ENCODE data around the gene SENP7.

The SENP7 gene

DNA sequence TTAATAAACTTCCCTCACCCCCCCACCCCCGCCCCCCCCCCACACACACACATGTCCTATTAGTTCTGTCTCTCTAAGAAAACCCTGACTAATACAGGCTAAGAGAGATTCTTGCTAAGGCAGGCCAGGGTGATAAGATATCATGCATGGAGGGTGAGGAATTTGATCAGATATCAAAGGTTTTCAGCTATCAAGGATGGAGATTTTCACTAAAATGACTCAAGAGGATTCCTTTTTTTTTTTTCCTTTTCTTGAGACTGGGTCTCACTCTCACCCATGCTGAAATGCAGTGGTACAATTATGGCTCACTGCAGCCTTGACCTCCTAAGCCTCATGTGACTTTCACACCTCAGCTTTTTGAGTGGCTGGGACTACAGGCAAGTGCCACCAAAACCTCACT lies 14.9 kb upstream of the SENP7 start:
- ChIA-PET POLR2A (no interaction called here), CTCF (no interaction called here)
- no peak for DNase-seq (ENCODE audit: extremely low spot score)
- no peak for TF ChIP-seq L3MBTL2 (conservative IDR thresholded peaks at IDR 0.05)
- no peak for TF ChIP-seq SUZ12 (IDR thresholded peaks at IDR 0.05)
- no peak for TF ChIP-seq CTBP1 (IDR thresholded peaks at IDR 0.05; ENCODE audit: borderline replicate concordance)
- TF ChIP-seq ELF4 (IDR thresholded peaks at IDR 0.05), result no peak
- no peak for TF ChIP-seq HDGF (IDR thresholded peaks at IDR 0.05; ENCODE audit: borderline replicate concordance)
- TF ChIP-seq FOXA1 (IDR thresholded peaks at IDR 0.05), result no peak
- TF ChIP-seq LEF1 (IDR thresholded peaks at IDR 0.05; ENCODE audit: borderline replicate concordance), result no peak
- TF ChIP-seq BHLHE40 (IDR thresholded peaks at IDR 0.05; ENCODE audit: borderline replicate concordance), result no peak
- TF ChIP-seq NFRKB (IDR thresholded peaks at IDR 0.05), result no peak
- TF ChIP-seq SP1 (IDR thresholded peaks at IDR 0.05), result no peak
- TF ChIP-seq FOXM1 (IDR thresholded peaks at IDR 0.05; ENCODE audit: borderline replicate concordance), result no peak
- no peak for TF ChIP-seq FOXK2 (IDR thresholded peaks at IDR 0.05)
- TF ChIP-seq TARDBP (IDR thresholded peaks at IDR 0.05), result no peak
- TF ChIP-seq ZNF384 (IDR thresholded peaks at IDR 0.05), result no peak
- TF ChIP-seq, protein P1, sequence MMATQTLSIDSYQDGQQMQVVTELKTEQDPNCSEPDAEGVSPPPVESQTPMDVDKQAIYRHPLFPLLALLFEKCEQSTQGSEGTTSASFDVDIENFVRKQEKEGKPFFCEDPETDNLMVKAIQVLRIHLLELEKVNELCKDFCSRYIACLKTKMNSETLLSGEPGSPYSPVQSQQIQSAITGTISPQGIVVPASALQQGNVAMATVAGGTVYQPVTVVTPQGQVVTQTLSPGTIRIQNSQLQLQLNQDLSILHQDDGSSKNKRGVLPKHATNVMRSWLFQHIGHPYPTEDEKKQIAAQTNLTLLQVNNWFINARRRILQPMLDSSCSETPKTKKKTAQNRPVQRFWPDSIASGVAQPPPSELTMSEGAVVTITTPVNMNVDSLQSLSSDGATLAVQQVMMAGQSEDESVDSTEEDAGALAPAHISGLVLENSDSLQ (IDR thresholded peaks at IDR 0.05), result no peak
- no peak for TF ChIP-seq ARNT (IDR thresholded peaks at IDR 0.05)

DNA sequence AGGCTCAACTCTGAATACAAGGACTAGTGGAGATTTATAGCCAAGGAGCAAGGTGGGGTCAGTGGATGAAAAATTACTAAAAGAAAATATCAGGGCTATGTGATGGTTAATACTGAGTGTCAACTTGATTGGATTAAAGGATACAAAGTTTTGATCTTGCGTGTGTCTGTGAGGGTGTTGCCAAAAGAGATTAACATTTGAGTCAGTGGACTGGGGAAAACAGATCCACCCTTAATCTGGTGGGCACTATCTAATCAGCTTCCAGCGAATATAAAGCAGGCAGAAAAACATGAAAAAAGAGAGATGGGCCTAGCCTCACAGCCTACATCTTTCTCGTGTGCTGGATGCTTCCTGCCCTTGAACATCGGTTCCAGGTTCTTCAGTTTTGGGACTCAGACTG lies 14.4 kb upstream of the SENP7 start:
- no peak for DNase-seq (ENCODE audit: extremely low spot score)
- no peak for TF ChIP-seq ARNT (IDR thresholded peaks at IDR 0.05)
- no peak for TF ChIP-seq L3MBTL2 (conservative IDR thresholded peaks at IDR 0.05)
- TF ChIP-seq NFRKB (IDR thresholded peaks at IDR 0.05), result no peak
- no peak for TF ChIP-seq ELF4 (IDR thresholded peaks at IDR 0.05)
- TF ChIP-seq SUZ12 (IDR thresholded peaks at IDR 0.05), result no peak
- no peak for TF ChIP-seq BHLHE40 (IDR thresholded peaks at IDR 0.05; ENCODE audit: borderline replicate concordance)
- TF ChIP-seq TARDBP (IDR thresholded peaks at IDR 0.05), result no peak
- TF ChIP-seq, protein P1 (IDR thresholded peaks at IDR 0.05), result no peak
- TF ChIP-seq CTBP1 (IDR thresholded peaks at IDR 0.05; ENCODE audit: borderline replicate concordance), result no peak
- TF ChIP-seq ZNF384 (IDR thresholded peaks at IDR 0.05), result no peak
- TF ChIP-seq HDGF (IDR thresholded peaks at IDR 0.05; ENCODE audit: borderline replicate concordance), result no peak
- no peak for TF ChIP-seq FOXA1 (IDR thresholded peaks at IDR 0.05)
- TF ChIP-seq FOXM1 (IDR thresholded peaks at IDR 0.05; ENCODE audit: borderline replicate concordance), result no peak
- TF ChIP-seq FOXK2 (IDR thresholded peaks at IDR 0.05), result no peak
- no peak for TF ChIP-seq SP1 (IDR thresholded peaks at IDR 0.05)
- TF ChIP-seq LEF1 (IDR thresholded peaks at IDR 0.05; ENCODE audit: borderline replicate concordance), result no peak
- ChIA-PET POLR2A (no interaction called here), CTCF (no interaction called here)

DNA sequence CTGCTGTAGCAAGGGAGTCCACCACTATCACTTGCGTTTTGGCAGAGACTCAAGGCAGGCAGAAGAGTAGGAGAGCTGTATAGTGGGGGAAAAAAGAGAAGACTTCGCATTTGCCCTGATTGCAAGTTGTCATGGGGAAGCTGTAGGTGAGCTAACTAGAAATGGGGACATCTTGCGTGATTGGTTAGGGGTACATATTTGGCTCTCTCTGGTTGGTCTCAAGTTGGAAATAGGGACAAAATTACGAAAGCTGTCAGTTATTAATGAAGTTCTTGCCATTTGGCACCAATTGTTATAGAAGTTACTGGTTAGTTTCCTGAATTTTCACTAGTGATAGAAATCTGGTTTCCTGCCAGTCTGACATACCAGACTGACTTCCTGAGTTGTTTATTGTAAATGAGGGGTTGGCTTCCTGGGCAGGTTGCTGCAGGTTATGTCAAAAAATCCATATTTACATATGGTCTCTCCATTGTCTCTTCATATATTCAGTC lies 8.2 kb upstream of the SENP7 start:
- TF ChIP-seq L3MBTL2 (conservative IDR thresholded peaks at IDR 0.05) (no peak), FOXK2 (IDR thresholded peaks at IDR 0.05) (no peak), BHLHE40 (IDR thresholded peaks at IDR 0.05; ENCODE audit: borderline replicate concordance) (no peak), NFRKB (IDR thresholded peaks at IDR 0.05) (no peak), FOXM1 (IDR thresholded peaks at IDR 0.05; ENCODE audit: borderline replicate concordance) (no peak), CTBP1 (IDR thresholded peaks at IDR 0.05; ENCODE audit: borderline replicate concordance) (no peak), SP1 (IDR thresholded peaks at IDR 0.05) (no peak), ARNT (IDR thresholded peaks at IDR 0.05) (no peak), TARDBP (IDR thresholded peaks at IDR 0.05) (no peak), LEF1 (IDR thresholded peaks at IDR 0.05; ENCODE audit: borderline replicate concordance) (no peak), HDGF (IDR thresholded peaks at IDR 0.05; ENCODE audit: borderline replicate concordance) (no peak), SUZ12 (IDR thresholded peaks at IDR 0.05) (no peak), ZNF384 (IDR thresholded peaks at IDR 0.05) (no peak), FOXA1 (IDR thresholded peaks at IDR 0.05) (no peak)
- TF ChIP-seq, protein P1 (IDR thresholded peaks at IDR 0.05), result no peak
- ChIA-PET POLR2A (interaction anchor here (1.7 to 2.6 kb wide), 2 partner anchors 9 to 53 kb away, joined by 5 to 6 read pairs; partner anchors contain the start of genes PCNP and SENP7), CTCF (no interaction called here)
- no peak for DNase-seq (ENCODE audit: extremely low spot score)

DNA sequence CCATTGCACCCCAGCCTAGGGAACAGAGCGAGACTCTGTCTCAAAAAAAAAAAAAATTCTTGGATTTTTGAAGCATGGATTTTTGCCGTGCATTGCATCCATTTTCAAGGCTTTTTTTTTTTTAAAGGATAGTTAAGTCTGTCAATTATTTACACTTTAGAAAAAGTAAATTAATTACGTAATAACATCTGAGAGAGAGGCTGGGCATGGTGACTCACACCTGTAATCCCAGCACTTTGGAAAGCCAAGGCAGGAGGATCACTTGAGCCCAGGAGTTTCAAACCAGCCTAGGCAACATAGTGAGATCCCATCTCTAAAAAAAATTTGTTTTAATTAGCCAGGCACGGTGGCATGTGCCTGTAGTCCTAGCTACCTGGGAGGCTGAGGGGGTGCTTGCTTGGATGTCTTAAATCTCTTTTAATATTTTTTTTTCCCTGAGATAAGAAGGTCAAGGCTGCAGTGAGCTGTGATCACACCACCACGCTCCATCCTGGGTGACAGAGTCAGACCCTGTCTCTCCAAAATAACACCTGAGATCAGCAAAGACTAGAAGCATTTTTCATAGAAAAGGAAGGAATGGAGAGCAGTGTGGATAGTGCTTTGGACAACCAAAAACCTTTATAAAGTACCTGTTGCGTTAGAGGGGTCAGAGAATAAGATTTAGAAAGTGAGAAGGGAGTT lies 6.8 kb upstream of the SENP7 start:
- CTCF ChIA-PET, result no interaction called here
- POLR2A ChIA-PET, result interaction anchor here (1.0 to 2.6 kb wide), 2 partner anchors 7 to 138 kb away, joined by 3 to 6 read pairs; partner anchors contain the start of gene SENP7
- no peak for DNase-seq (ENCODE audit: extremely low spot score)
- no peak for TF ChIP-seq LEF1 (IDR thresholded peaks at IDR 0.05; ENCODE audit: borderline replicate concordance)
- TF ChIP-seq TARDBP (IDR thresholded peaks at IDR 0.05), result no peak
- TF ChIP-seq FOXK2 (IDR thresholded peaks at IDR 0.05), result no peak
- no peak for TF ChIP-seq L3MBTL2 (conservative IDR thresholded peaks at IDR 0.05)
- no peak for TF ChIP-seq HDGF (IDR thresholded peaks at IDR 0.05; ENCODE audit: borderline replicate concordance)
- TF ChIP-seq FOXM1 (IDR thresholded peaks at IDR 0.05; ENCODE audit: borderline replicate concordance), result no peak
- no peak for TF ChIP-seq BHLHE40 (IDR thresholded peaks at IDR 0.05; ENCODE audit: borderline replicate concordance)
- no peak for TF ChIP-seq NFRKB (IDR thresholded peaks at IDR 0.05)

DNA sequence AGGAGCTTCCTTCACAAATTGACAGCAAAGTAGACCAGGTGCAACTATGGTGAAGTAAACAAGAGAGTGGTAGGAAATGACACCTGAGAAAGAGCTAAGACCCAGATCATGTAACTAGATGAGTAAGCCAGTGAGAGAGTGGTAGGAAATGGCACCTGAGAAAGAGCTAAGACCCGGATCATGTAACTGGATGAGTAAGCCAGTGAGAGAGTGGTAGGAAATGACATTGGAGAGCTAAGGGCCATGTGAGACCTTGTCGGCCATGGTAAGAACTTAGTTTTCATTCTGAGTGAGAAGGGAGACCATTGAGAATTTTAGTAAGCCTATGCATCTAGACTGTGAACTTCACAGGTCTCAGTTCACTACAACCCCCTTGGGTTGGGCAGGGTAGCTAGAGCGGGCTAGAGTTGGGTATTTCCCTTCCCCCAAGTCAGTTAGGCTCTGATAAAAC lies 5.4 kb upstream of the SENP7 start:
- DNase-seq (ENCODE audit: extremely low spot score), result no peak
- ChIA-PET CTCF (interaction anchor here (0.7 kb wide), 1 partner anchor 116 kb away, joined by 4 read pairs; no protein-coding TSS in a partner anchor), POLR2A (interaction anchor here (1.0 kb wide), 1 partner anchor 137 kb away, joined by 3 read pairs; no protein-coding TSS in a partner anchor)
- TF ChIP-seq SP1 (IDR thresholded peaks at IDR 0.05) (no peak), BHLHE40 (IDR thresholded peaks at IDR 0.05; ENCODE audit: borderline replicate concordance) (no peak), HDGF (IDR thresholded peaks at IDR 0.05; ENCODE audit: borderline replicate concordance) (no peak), FOXA1 (IDR thresholded peaks at IDR 0.05) (no peak), ZNF384 (IDR thresholded peaks at IDR 0.05) (no peak), LEF1 (IDR thresholded peaks at IDR 0.05; ENCODE audit: borderline replicate concordance) (no peak), CTBP1 (IDR thresholded peaks at IDR 0.05; ENCODE audit: borderline replicate concordance) (no peak), SUZ12 (IDR thresholded peaks at IDR 0.05) (no peak), NFRKB (IDR thresholded peaks at IDR 0.05) (no peak), L3MBTL2 (conservative IDR thresholded peaks at IDR 0.05) (no peak), TARDBP (IDR thresholded peaks at IDR 0.05) (no peak), ARNT (IDR thresholded peaks at IDR 0.05) (no peak), FOXK2 (IDR thresholded peaks at IDR 0.05) (no peak), FOXM1 (IDR thresholded peaks at IDR 0.05; ENCODE audit: borderline replicate concordance) (no peak)
- TF ChIP-seq, protein P1 (IDR thresholded peaks at IDR 0.05), result no peak

Data from HEK293T (cell line).